Ectodermal cell (in vitro differentiated cells): ENCODE measurements around the gene NBAS.
"Not testable (repeated sequence)": the region's sequence is repeated elsewhere in the genome, so short reads cannot be mapped to it uniquely, and the experiment has no call there.

ENCODE experiments used
- H3K27ac ChIP-seq: 2 replicates; pipeline ENCODE4 v1.7.0; 2013; ENCODE audit warnings: mild to moderate bottlenecking, low read depth, low read length; ENCODE audit not compliant: insufficient read depth, poor library complexity, severe bottlenecking
- H3K27me3 ChIP-seq: 2 replicates; pipeline ENCODE4 v1.7.0; 2013; ENCODE audit warnings: mild to moderate bottlenecking, low read length; ENCODE audit not compliant: insufficient read depth, control insufficient read depth, poor library complexity, severe bottlenecking
- H3K36me3 ChIP-seq: one replicate; pipeline ENCODE4 v1.7.0; 2013; ENCODE audit warnings: low read length; ENCODE audit not compliant: control insufficient read depth, insufficient read depth
- H3K4me1 ChIP-seq: one replicate; pipeline ENCODE4 v1.7.0; 2013; ENCODE audit warnings: low read length; ENCODE audit not compliant: control insufficient read depth, insufficient read depth
- H3K4me3 ChIP-seq: 2 replicates; pipeline ENCODE4 v1.7.0; 2013; ENCODE audit warnings: low read depth, low read length, control low read depth; ENCODE audit not compliant: insufficient read depth
- H3K9me3 ChIP-seq: 2 replicates; pipeline ENCODE4 v1.7.0; 2013; ENCODE audit warnings: mild to moderate bottlenecking, low read length, moderate library complexity; ENCODE audit not compliant: control insufficient read depth
- WGBS, 2 experiments: methylation state at CpG; one replicate each; pipeline ENCODE4 v1.1.7; 2013; ENCODE audit warnings: missing lambda C conversion rate in 2 of 2; 5-methylcytosine and 5-hydroxymethylcytosine counted together

NBAS gene

GRCh38 chr2:15218423-15219086 is 342.6 kb downstream of the NBAS start:
- Histone ChIP-seq H3K4me3 (no peak overlapping the region), H3K9me3 (no peaks in the 10 kb centered on the region), H3K36me3 (no peaks in the 10 kb centered on the region), H3K27me3 (no peaks in the 10 kb centered on the region), H3K4me1 (no peaks in the 10 kb centered on the region), H3K27ac (no peak overlapping the region)
- 95 to 96% methylated on average over 17 of the region's 17 CpGs for WGBS, 2 experiments

- Histone ChIP-seq H3K36me3 (no peaks in the 10 kb centered on the region), H3K27me3 (no peaks in the 10 kb centered on the region), H3K4me3 (no peak overlapping the region), H3K9me3 (no peaks in the 10 kb centered on the region), H3K27ac (no peak overlapping the region), H3K4me1 (no peaks in the 10 kb centered on the region)
- 94 to 97% methylated on average over 6 of the region's 6 CpGs for WGBS, 2 experiments
These were observed 348.9 kb downstream of the NBAS start for GRCh38 chr2:15212249-15212648.

GRCh38 chr2:15210542-15210941 is 350.6 kb downstream of the NBAS start:
- H3K9me3 ChIP-seq, H3K4me1 ChIP-seq, H3K36me3 ChIP-seq, H3K27ac ChIP-seq, H3K4me3 ChIP-seq, H3K27me3 ChIP-seq: not testable (repeated sequence)
- 80 to 95% methylated on average over 1 of the region's 1 CpG for WGBS, 2 experiments

DNA sequence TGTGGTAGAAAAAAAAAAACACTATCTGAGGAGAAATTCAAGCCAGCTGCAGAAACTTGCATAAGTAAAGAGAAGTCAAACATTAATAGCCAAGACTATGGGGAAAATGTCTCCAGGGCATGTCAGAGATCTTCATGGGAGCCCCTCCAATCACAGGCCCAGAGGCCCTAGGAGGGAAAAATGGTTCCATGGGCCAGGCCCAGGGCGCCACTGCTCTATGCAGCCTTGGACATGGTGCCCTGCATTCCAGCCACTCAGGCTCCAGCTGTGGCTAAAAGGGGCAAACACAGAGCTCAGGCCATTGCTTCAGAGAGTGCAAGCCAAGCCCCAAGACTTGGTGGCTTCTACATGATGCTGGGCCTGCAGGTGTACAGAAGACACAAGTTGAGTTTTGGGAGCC is 354.7 kb downstream of the NBAS start:
- Histone ChIP-seq H3K36me3 (no peaks in the 10 kb centered on the region), H3K9me3 (no peaks in the 10 kb centered on the region), H3K4me3 (no peak overlapping the region), H3K27me3 (no peaks in the 10 kb centered on the region), H3K27ac (no peak overlapping the region), H3K4me1 (no peaks in the 10 kb centered on the region)
- 90 to 91% methylated on average over 1 of the region's 1 CpG for WGBS, 2 experiments

- Histone ChIP-seq H3K27me3 (no peaks in the 10 kb centered on the region), H3K9me3 (no peaks in the 10 kb centered on the region), H3K27ac (no peak overlapping the region), H3K36me3 (no peaks in the 10 kb centered on the region), H3K4me1 (no peaks in the 10 kb centered on the region), H3K4me3 (no peak overlapping the region)
- 89 to 93% methylated on average over 5 of the region's 5 CpGs for whole genome bisulfite sequencing, 2 experiments
These were observed 355.6 kb downstream of the NBAS start for GRCh38 chr2:15205562-15205961.

DNA sequence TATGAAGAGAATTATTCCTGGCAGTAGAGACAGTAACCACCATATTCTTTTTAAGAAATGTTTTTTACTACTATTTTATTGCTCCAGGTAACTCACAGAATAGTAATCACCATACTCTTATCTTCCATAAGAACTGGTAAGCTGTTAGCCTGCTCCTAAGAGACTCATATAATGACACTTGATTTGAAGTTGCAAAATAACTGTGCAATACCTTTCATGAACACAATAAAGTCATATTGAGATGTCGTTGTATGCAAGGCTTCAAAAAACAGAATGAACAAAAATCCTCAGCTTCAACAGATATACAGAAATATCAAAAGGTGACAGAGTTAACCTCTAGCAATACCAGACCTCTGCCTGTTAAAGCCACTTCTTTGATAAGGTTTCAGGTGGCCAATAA is 360.1 kb downstream of the NBAS start:
- no peak overlapping the region for H3K27ac ChIP-seq
- H3K4me3 ChIP-seq, result no peak overlapping the region
- no peaks in the 10 kb centered on the region for H3K27me3 ChIP-seq
- no peaks in the 10 kb centered on the region for H3K36me3 ChIP-seq
- 100% methylated on average over 1 of the region's 1 CpG for whole genome bisulfite sequencing, 2 experiments
- H3K9me3 ChIP-seq, result no peaks in the 10 kb centered on the region
- H3K4me1 ChIP-seq, result no peaks in the 10 kb centered on the region

DNA sequence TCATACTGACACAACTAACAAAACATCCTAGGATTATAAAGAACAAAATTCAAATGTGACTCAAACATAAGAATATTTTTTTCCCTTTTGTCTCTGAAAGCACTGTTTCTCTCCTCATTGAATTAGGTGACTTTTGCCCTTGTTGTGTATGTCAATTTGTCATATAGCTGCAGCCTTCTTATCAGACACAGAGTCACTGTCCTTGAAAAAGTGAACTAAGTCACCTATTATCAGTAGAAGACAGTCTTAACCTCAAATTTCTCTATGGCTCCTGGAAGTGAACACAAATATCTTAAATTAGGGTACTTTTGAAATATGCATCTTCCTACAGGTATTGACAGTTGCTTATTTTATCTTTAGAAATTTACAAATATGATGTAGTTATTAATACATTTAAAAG is 360.6 kb downstream of the NBAS start:
- H3K4me1 ChIP-seq, result no peaks in the 10 kb centered on the region
- H3K27ac ChIP-seq, result no peak overlapping the region
- no peaks in the 10 kb centered on the region for H3K36me3 ChIP-seq
- H3K27me3 ChIP-seq, result no peaks in the 10 kb centered on the region
- H3K9me3 ChIP-seq, result no peaks in the 10 kb centered on the region
- H3K4me3 ChIP-seq, result no peak overlapping the region

- Histone ChIP-seq H3K9me3 (no peaks in the 10 kb centered on the region), H3K4me3 (no peak overlapping the region), H3K4me1 (no peaks in the 10 kb centered on the region), H3K36me3 (no peaks in the 10 kb centered on the region), H3K27me3 (no peaks in the 10 kb centered on the region), H3K27ac (no peak overlapping the region)
- WGBS, 2 experiments, result 92 to 95% methylated on average over 3 of the region's 3 CpGs
These were observed 363.1 kb downstream of the NBAS start for GRCh38 chr2:15198051-15198450.

DNA sequence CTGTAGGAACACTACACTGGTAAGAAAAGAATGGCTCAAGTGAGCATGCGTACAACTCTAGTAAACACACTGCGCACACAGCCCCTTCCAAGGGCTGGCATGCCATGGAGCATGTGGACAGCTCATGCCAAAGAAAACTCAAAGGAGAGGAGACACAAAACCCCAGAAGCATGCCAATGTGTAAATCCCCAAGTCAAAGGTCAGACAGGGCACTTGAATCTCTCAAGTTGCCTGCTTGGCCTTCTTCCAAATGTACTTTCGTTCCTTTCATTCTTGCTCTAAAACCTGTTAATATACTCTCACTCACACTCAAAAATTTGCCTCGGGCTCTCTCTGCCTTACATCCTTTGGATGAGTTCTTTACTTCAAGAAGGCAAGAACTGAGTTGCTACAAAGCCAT is 365.3 kb downstream of the NBAS start:
- Histone ChIP-seq H3K27ac (no peak overlapping the region), H3K4me1 (no peaks in the 10 kb centered on the region)
- 97% methylated on average over 4 of the region's 4 CpGs for WGBS, 2 experiments

GRCh38 chr2:15191789-15192188 is 369.3 kb downstream of the NBAS start:
- H3K27ac ChIP-seq, result no peak overlapping the region
- no peak overlapping the region for H3K4me3 ChIP-seq
- H3K4me1 ChIP-seq, result no peaks in the 10 kb centered on the region
- WGBS, 2 experiments, result 95 to 97% methylated on average over 3 to 4 of the region's 4 CpGs
- H3K36me3 ChIP-seq, result no peaks in the 10 kb centered on the region
- H3K9me3 ChIP-seq, result no peaks in the 10 kb centered on the region
- H3K27me3 ChIP-seq, result no peaks in the 10 kb centered on the region

More for the DNA sequence above, 365.3 kb downstream of the NBAS start:
- H3K4me3 ChIP-seq, result no peak overlapping the region
- H3K9me3 ChIP-seq, result no peaks in the 10 kb centered on the region
- H3K36me3 ChIP-seq, result no peaks in the 10 kb centered on the region
- no peaks in the 10 kb centered on the region for H3K27me3 ChIP-seq

DNA sequence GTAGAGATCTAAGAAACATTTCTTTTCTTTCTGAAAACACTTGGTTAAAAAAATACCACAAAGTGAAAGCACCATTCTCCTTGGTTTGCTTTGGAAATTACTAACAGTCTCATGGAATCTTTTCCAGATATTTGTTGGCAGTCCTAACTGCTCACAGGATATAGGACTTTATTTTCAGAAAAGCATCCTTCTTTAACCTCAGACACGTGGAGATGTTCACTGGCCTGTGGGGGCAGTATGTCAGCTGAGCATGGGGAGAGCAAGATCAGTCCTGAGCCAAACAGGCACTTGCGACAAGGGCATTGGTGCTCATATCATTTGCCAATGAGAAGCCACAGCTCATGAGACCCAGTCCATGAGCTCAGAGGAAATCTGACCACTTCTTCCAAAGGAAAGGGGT is 371.9 kb downstream of the NBAS start:
- Histone ChIP-seq H3K36me3 (no peaks in the 10 kb centered on the region), H3K4me1 (no peaks in the 10 kb centered on the region), H3K4me3 (no peak overlapping the region), H3K27ac (no peak overlapping the region), H3K9me3 (no peaks in the 10 kb centered on the region), H3K27me3 (no peaks in the 10 kb centered on the region)
- 50 to 58% methylated on average over 2 of the region's 2 CpGs for WGBS, 2 experiments
